Measurements from ENCODE around the gene ZSCAN2.

ZSCAN2 gene

GRCh38 chr15:84591815-84592214 is 9.0 kb upstream of the ZSCAN2 start:
- Histone ChIP-seq H3K36me3 (ENCODE audit: control insufficient read depth in 1 of 2, insufficient read depth in 2 of 2, low read depth in 1 of 2, low read length in 2 of 2) (no peaks in the 10 kb centered on the region), H2BK120ac (ENCODE audit: low read depth, low read length) (no peak overlapping the region), H3K4me2 (ENCODE audit: low read length, poor library complexity, severe bottlenecking) (no peak overlapping the region), H3K9me3 (ENCODE audit: control insufficient read depth, low read length) (no peaks in the 10 kb centered on the region), H3K27me3 (ENCODE audit: control insufficient read depth in 1 of 2, insufficient read depth in 1 of 2, low read length in 2 of 2) (peaks cover 0 to 10% of the 10 kb centered on the region in 2 experiments), H2AFZ (ENCODE audit: low read depth, low read length) (no peak overlapping the region), H4K91ac (ENCODE audit: low read length) (no peak overlapping the region), H2BK12ac (ENCODE audit: low read length in 2 of 2) (no peak overlapping the region), H3K27ac (ENCODE audit: low read length, poor library complexity, severe bottlenecking) (no peak overlapping the region), H3K14ac (ENCODE audit: low read length in 2 of 2) (no peak overlapping the region), H3K23ac (ENCODE audit: low read length in 2 of 2) (no peak overlapping the region), H2BK15ac (ENCODE audit: low read depth, poor library complexity, severe bottlenecking) (no peak overlapping the region), H3K4me1 (ENCODE audit: control insufficient read depth, insufficient read depth, low read depth, low read length) (no peaks in the 10 kb centered on the region), H2AK5ac (ENCODE audit: low read length, severe bottlenecking) (no peak overlapping the region), H2BK5ac (ENCODE audit: low read depth, low read length, poor library complexity, severe bottlenecking) (no peak overlapping the region), H3K18ac (ENCODE audit: low read depth in 1 of 2, low read length in 2 of 2) (no peak overlapping the region), H3K9ac (ENCODE audit: low read length) (no peak overlapping the region), H3K79me1 (replicated peaks; ENCODE audit: low read length, poor library complexity, severe bottlenecking) (no peaks in the 10 kb centered on the region), H3K4me3 (ENCODE audit: insufficient read depth in 1 of 2, low read depth in 1 of 2, low read length in 2 of 2) (no peak overlapping the region), H4K8ac (ENCODE audit: low read length) (no peak overlapping the region), H3K4ac (ENCODE audit: low read depth in 1 of 2, low read length in 2 of 2) (no peak overlapping the region)
- 83% methylated on average over 1 of the region's 1 CpG for WGBS
- no peak for DNase-seq

GRCh38 chr15:84594617-84595290 is 6.1 kb upstream of the ZSCAN2 start:
- H3K9me3 ChIP-seq (ENCODE audit: control insufficient read depth, low read length): no peaks in the 10 kb centered on the region
- no peak overlapping the region for H3K4ac ChIP-seq (ENCODE audit: low read depth in 1 of 2, low read length in 2 of 2)
- H3K23ac ChIP-seq (ENCODE audit: low read length in 2 of 2): no peak overlapping the region
- no peak overlapping the region for H2BK15ac ChIP-seq (ENCODE audit: low read depth, poor library complexity, severe bottlenecking)
- H4K91ac ChIP-seq (ENCODE audit: low read length): no peak overlapping the region
- 70% methylated on average over 2 of the region's 3 CpGs for WGBS
- H2AK5ac ChIP-seq (ENCODE audit: low read length, severe bottlenecking): no peak overlapping the region
- H3K27ac ChIP-seq (ENCODE audit: low read length, poor library complexity, severe bottlenecking): no peak overlapping the region
- no peak overlapping the region for H2BK5ac ChIP-seq (ENCODE audit: low read depth, low read length, poor library complexity, severe bottlenecking)
- no peak overlapping the region for H3K18ac ChIP-seq (ENCODE audit: low read depth in 1 of 2, low read length in 2 of 2)
- H2BK12ac ChIP-seq (ENCODE audit: low read length in 2 of 2): no peak overlapping the region
- no peaks in the 10 kb centered on the region for H3K4me1 ChIP-seq (ENCODE audit: control insufficient read depth, insufficient read depth, low read depth, low read length)
- no peak overlapping the region for H3K9ac ChIP-seq (ENCODE audit: low read length)
- H3K4me2 ChIP-seq (ENCODE audit: low read length, poor library complexity, severe bottlenecking): no peak overlapping the region
- H3K14ac ChIP-seq (ENCODE audit: low read length in 2 of 2): no peak overlapping the region
- H3K79me1 ChIP-seq (replicated peaks; ENCODE audit: low read length, poor library complexity, severe bottlenecking): no peaks in the 10 kb centered on the region
- peaks cover 0 to 10% of the 10 kb centered on the region in 2 experiments for H3K27me3 ChIP-seq (ENCODE audit: control insufficient read depth in 1 of 2, insufficient read depth in 1 of 2, low read length in 2 of 2)
- no peak overlapping the region for H3K4me3 ChIP-seq (ENCODE audit: insufficient read depth in 1 of 2, low read depth in 1 of 2, low read length in 2 of 2)
- H3K36me3 ChIP-seq (ENCODE audit: control insufficient read depth in 1 of 2, insufficient read depth in 2 of 2, low read depth in 1 of 2, low read length in 2 of 2): no peaks in the 10 kb centered on the region
- H2AFZ ChIP-seq (ENCODE audit: low read depth, low read length): no peak overlapping the region
- no peak overlapping the region for H4K8ac ChIP-seq (ENCODE audit: low read length)
- DNase-seq: no peak
- no peak overlapping the region for H2BK120ac ChIP-seq (ENCODE audit: low read depth, low read length)

GRCh38 chr15:84595660-84596059 is 5.1 kb upstream of the ZSCAN2 start:
- Histone ChIP-seq H3K36me3 (ENCODE audit: control insufficient read depth in 1 of 2, insufficient read depth in 2 of 2, low read depth in 1 of 2, low read length in 2 of 2) (no peaks in the 10 kb centered on the region), H4K91ac (ENCODE audit: low read length) (no peak overlapping the region), H3K9ac (ENCODE audit: low read length) (no peak overlapping the region), H3K79me1 (replicated peaks; ENCODE audit: low read length, poor library complexity, severe bottlenecking) (no peaks in the 10 kb centered on the region), H3K4me1 (ENCODE audit: control insufficient read depth, insufficient read depth, low read depth, low read length) (peaks cover 3% of the 10 kb centered on the region), H3K27me3 (ENCODE audit: control insufficient read depth in 1 of 2, insufficient read depth in 1 of 2, low read length in 2 of 2) (peaks cover 0 to 10% of the 10 kb centered on the region in 2 experiments), H3K4me2 (ENCODE audit: low read length, poor library complexity, severe bottlenecking) (no peak overlapping the region), H2AK5ac (ENCODE audit: low read length, severe bottlenecking) (no peak overlapping the region), H3K9me3 (ENCODE audit: control insufficient read depth, low read length) (no peaks in the 10 kb centered on the region), H3K14ac (ENCODE audit: low read length in 2 of 2) (no peak overlapping the region), H2BK15ac (ENCODE audit: low read depth, poor library complexity, severe bottlenecking) (no peak overlapping the region), H2BK12ac (ENCODE audit: low read length in 2 of 2) (no peak overlapping the region), H2AFZ (ENCODE audit: low read depth, low read length) (no peak overlapping the region), H4K8ac (ENCODE audit: low read length) (no peak overlapping the region), H2BK5ac (ENCODE audit: low read depth, low read length, poor library complexity, severe bottlenecking) (no peak overlapping the region), H2BK120ac (ENCODE audit: low read depth, low read length) (no peak overlapping the region), H3K4me3 (ENCODE audit: insufficient read depth in 1 of 2, low read depth in 1 of 2, low read length in 2 of 2) (no peak overlapping the region), H3K23ac (ENCODE audit: low read length in 2 of 2) (no peak overlapping the region), H3K27ac (ENCODE audit: low read length, poor library complexity, severe bottlenecking) (no peak overlapping the region), H3K18ac (ENCODE audit: low read depth in 1 of 2, low read length in 2 of 2) (no peak overlapping the region), H3K4ac (ENCODE audit: low read depth in 1 of 2, low read length in 2 of 2) (no peak overlapping the region)
- no peak for DNase-seq
- WGBS: 94% methylated on average over 2 of the region's 2 CpGs

GRCh38 chr15:84597296-84597695 is 3.5 kb upstream of the ZSCAN2 start:
- Histone ChIP-seq H3K4ac (ENCODE audit: low read depth in 1 of 2, low read length in 2 of 2) (no peak overlapping the region), H2BK12ac (ENCODE audit: low read length in 2 of 2) (no peak overlapping the region), H2AK5ac (ENCODE audit: low read length, severe bottlenecking) (no peak overlapping the region), H3K23ac (ENCODE audit: low read length in 2 of 2) (no peak overlapping the region), H4K91ac (ENCODE audit: low read length) (no peak overlapping the region), H3K14ac (ENCODE audit: low read length in 2 of 2) (no peak overlapping the region), H2BK120ac (ENCODE audit: low read depth, low read length) (no peak overlapping the region), H3K4me3 (ENCODE audit: insufficient read depth in 1 of 2, low read depth in 1 of 2, low read length in 2 of 2) (no peak overlapping the region), H3K27me3 (ENCODE audit: control insufficient read depth in 1 of 2, insufficient read depth in 1 of 2, low read length in 2 of 2) (peaks cover 0 to 10% of the 10 kb centered on the region in 2 experiments), H3K9me3 (ENCODE audit: control insufficient read depth, low read length) (no peaks in the 10 kb centered on the region), H2BK15ac (ENCODE audit: low read depth, poor library complexity, severe bottlenecking) (no peak overlapping the region), H4K8ac (ENCODE audit: low read length) (no peak overlapping the region), H3K4me1 (ENCODE audit: control insufficient read depth, insufficient read depth, low read depth, low read length) (peaks cover 5% of the 10 kb centered on the region), H2BK5ac (ENCODE audit: low read depth, low read length, poor library complexity, severe bottlenecking) (no peak overlapping the region), H3K79me1 (replicated peaks; ENCODE audit: low read length, poor library complexity, severe bottlenecking) (peaks cover 7% of the 10 kb centered on the region), H3K27ac (ENCODE audit: low read length, poor library complexity, severe bottlenecking) (no peak overlapping the region), H3K9ac (ENCODE audit: low read length) (no peak overlapping the region), H3K36me3 (ENCODE audit: control insufficient read depth in 1 of 2, insufficient read depth in 2 of 2, low read depth in 1 of 2, low read length in 2 of 2) (no peaks in the 10 kb centered on the region), H3K4me2 (ENCODE audit: low read length, poor library complexity, severe bottlenecking) (no peak overlapping the region), H3K18ac (ENCODE audit: low read depth in 1 of 2, low read length in 2 of 2) (no peak overlapping the region), H2AFZ (ENCODE audit: low read depth, low read length) (no peak overlapping the region)
- no peak for DNase-seq
- WGBS: no CpG with 5 or more reads among the region's 3 CpGs
